ENCODE measurements around the gene ATP6AP1.

DNA sequence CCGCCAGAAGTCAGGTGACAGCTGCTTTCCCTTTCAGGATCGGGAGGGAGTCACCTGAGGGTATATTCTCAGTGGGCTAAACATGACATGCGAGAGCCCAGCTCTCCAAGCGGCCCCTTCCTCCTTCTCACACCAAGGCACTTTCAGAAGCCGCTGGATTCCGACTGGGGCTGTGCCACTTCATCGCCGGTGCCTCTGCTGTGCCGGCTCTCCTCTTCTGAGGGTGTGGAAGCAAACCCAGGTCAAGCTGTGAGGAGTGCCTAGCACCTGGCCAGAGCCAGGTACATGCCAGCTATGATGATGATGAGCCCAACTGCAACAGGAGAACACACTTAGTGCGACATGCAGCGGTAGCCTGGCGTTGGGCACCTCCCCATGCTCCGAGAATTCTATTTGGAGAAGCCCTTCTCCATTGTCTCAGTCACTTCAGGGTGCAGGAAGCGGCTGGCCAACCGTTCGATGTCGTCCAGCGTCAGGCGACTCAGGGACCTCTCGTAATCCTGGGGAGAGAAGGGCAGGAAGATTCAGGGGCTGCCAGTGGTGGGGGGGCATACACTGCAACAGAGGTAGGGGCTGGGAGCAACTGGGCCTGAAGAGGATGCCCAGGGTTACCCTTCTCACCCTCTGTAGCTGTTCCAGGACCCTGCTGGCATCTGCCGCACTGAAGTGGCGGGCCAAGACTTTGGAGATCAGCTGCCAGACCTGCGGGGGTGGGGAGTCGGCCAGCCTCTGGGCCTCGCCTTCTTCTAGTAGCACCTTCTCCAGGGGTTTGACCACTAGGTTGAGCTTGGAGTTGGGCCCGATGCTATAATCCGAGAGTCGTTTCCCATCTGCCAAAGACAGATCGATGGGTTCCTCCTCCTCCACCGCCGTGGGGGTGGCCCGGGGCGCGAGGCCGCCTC lies 56.9 kb downstream of the ATP6AP1 start:
- TF ChIP-seq ESRRA (IDR thresholded peaks at IDR 0.05; ENCODE audit: low read length) (no peak), CREB1 (IDR thresholded peaks at IDR 0.05; ENCODE audit: low read depth) (no peak)
- TF ChIP-seq, protein P1, sequence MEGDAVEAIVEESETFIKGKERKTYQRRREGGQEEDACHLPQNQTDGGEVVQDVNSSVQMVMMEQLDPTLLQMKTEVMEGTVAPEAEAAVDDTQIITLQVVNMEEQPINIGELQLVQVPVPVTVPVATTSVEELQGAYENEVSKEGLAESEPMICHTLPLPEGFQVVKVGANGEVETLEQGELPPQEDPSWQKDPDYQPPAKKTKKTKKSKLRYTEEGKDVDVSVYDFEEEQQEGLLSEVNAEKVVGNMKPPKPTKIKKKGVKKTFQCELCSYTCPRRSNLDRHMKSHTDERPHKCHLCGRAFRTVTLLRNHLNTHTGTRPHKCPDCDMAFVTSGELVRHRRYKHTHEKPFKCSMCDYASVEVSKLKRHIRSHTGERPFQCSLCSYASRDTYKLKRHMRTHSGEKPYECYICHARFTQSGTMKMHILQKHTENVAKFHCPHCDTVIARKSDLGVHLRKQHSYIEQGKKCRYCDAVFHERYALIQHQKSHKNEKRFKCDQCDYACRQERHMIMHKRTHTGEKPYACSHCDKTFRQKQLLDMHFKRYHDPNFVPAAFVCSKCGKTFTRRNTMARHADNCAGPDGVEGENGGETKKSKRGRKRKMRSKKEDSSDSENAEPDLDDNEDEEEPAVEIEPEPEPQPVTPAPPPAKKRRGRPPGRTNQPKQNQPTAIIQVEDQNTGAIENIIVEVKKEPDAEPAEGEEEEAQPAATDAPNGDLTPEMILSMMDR (IDR thresholded peaks at IDR 0.05 in 2 of 3, conservative IDR thresholded peaks at IDR 0.05 in 1 of 3; ENCODE audit: control insufficient read depth in 2 of 3, extremely low read depth in 1 of 3, insufficient read depth in 1 of 3, low read depth in 3 of 3, low read length in 3 of 3) = no peak

Measured in GM12878 (cell line).